GM12872 (cell line): ENCODE data around the gene TBCCD1.
A peak's percentile ranks its signal among the peaks of the same experiment; 100 is the strongest.

Experiments used
- TF ChIP-seq, protein P1 (sequence below): IDR thresholded peaks from 3 replicates; pipeline ENCODE4 v1.5.1; 2011; ENCODE audit warnings: low read depth, mild to moderate bottlenecking, low read length, moderate library complexity; ENCODE audit not compliant: insufficient read depth

TBCCD1 gene, protein sequence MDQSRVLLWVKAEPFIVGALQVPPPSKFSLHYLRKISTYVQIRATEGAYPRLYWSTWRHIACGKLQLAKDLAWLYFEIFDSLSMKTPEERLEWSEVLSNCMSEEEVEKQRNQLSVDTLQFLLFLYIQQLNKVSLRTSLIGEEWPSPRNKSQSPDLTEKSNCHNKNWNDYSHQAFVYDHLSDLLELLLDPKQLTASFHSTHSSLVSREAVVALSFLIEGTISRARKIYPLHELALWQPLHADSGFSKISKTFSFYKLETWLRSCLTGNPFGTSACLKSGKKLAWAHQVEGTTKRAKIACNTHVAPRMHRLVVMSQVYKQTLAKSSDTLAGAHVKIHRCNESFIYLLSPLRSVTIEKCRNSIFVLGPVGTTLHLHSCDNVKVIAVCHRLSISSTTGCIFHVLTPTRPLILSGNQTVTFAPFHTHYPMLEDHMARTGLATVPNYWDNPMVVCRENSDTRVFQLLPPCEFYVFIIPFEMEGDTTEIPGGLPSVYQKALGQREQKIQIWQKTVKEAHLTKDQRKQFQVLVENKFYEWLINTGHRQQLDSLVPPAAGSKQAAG

DNA sequence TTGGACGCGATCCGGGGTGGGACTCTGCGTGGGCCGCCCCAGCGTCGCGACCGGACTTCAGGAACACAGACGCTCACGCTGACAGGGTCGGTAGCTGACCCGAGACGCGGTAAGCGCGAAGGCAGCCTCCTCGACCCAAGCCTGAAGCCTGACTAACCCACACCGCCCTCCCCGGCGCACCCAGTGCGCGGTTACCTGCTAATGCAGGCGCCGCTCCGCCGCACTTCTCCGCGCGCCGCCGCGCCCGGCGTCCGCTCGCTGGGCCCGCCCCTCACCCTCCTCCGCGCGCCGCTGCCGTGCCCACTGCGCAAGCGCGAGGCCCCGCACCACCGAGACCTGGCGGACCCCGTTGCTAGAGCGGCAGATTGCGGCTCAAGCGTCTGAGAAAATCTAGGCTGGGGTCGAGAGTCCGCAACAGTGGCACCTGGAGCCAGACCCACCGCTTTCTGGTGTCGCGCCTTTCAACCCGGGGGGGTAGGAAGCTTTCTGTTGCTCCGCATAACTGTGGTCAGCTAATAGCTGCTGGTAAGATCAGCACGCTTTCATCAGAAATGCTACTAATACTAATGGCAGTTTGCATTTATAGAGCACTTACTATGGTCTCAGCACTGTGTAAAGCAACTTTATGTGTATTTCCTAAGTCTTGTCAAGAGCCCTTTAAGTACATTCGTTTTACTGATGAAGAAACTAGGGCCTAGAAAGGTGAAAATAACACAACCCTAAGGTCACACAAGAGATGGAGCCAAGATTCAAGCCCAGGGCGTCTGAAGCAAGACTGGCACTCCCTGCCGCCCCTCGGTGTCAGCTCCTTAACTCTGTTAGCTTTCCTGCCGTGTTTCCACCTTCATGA lies at the start of gene TBCCD1:
Gene TBCCD1, minus strand, starts transcription at position 268 of the 850 bp plus-strand sequence. CDS start 3,010 bp downstream, outside the sequence.
- TF ChIP-seq, protein P1, sequence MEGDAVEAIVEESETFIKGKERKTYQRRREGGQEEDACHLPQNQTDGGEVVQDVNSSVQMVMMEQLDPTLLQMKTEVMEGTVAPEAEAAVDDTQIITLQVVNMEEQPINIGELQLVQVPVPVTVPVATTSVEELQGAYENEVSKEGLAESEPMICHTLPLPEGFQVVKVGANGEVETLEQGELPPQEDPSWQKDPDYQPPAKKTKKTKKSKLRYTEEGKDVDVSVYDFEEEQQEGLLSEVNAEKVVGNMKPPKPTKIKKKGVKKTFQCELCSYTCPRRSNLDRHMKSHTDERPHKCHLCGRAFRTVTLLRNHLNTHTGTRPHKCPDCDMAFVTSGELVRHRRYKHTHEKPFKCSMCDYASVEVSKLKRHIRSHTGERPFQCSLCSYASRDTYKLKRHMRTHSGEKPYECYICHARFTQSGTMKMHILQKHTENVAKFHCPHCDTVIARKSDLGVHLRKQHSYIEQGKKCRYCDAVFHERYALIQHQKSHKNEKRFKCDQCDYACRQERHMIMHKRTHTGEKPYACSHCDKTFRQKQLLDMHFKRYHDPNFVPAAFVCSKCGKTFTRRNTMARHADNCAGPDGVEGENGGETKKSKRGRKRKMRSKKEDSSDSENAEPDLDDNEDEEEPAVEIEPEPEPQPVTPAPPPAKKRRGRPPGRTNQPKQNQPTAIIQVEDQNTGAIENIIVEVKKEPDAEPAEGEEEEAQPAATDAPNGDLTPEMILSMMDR: no peak

DNA sequence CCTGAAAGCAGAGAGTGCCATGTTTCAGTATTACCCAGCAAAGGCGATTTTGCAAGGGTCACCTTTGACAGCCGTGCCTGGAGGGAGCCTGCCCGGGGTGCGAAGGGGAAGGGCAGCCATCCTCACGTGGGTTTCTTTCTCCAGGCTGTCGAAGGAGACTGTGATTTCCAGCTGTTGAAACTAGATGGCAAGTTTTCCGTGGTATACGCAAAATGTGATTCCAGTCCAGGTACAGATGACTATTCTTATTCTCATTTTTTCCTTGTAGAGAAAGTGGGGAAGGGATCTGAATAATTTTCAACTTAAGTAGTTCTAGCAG lies 49.1 kb upstream of the TBCCD1 start:
- TF ChIP-seq, protein P1: no peak

DNA sequence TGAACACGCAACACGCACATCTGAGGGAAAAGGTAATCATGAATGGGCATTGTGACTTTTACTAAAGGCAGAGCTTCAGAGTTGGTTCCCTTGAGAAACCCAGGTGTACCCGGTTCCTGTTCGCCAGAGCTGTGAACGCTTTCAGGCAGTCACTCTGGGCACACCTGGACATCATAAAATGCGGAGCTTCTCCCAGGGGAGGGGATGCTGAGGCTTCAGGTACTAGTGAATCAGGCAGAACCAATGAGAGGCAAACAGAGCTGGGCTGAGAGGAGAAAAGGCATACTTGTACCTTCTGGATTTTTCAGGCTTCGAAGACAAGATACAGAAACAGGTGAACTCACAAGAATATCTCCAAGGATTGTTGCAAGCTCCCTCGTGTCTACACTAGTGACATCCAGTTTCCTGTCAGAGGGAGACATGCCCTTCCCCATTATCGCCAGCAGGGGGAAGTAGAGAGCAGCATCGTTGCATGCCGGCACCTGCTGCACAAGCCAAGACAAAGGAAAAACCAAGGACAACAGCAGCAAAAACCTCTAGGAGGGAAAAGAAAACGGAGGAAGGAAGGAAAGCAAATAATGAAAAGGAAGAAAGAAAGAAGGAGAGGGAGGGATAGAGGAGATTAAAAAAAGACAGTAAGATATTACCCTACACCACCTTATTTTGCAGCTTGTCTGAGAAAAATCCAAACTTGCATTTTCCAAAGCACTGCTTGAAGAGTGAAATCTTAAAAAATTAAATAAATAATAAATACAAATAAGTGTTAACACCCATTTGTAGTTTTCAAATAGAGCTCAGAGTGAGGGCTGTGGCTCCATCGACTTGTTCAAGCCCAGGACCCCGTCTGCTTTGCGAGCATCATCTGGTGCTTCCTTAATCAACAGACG lies 47.7 kb upstream of the TBCCD1 start:
- TF ChIP-seq, protein P1: peak; percentile 97

DNA sequence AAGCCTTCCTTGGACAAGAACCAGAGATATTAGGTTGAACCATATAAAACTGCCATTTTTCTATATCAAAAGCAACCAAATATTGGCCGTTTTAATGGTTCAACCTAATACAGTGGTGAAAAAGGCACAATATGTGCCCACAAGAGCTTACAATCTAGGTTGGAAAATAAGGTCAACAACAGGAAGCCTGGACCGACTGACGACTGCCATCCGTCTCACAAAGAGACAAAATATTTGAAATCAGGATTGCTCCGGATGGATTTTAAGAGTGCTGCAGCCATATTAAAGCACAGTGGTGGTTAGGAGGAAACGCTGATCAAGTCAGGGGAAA lies 47.1 kb upstream of the TBCCD1 start:
- TF ChIP-seq, protein P1: no peak

DNA sequence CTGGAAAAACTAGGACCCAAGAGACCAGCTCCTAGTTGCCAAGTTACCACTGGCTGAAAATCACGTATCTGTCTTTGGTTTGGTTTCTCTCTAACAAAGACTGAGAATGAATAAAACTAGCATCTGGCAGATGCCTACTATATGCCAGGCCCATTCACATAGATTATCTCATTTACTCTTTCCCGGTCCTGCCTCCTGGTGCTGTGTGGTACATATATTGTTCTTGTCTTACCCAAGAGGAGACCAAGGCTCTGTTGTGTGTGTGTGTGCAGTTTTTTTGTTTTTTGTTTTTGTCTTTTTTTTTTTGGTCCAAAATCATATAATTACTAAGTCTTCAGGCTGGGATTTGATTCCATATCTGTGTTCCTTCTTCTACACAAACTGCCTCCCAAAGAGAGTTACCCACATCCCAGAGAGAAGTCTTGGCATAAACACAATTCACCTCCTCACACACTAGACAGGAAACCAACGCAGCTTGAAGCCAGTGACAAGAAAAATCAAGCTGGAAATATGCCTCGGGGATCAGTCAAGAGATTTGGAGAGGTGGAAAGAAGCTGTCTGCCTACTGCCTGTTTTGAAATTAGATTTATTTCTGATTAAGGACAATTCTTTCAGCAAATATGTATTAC lies 46.6 kb upstream of the TBCCD1 start:
- TF ChIP-seq, protein P1: no peak

DNA sequence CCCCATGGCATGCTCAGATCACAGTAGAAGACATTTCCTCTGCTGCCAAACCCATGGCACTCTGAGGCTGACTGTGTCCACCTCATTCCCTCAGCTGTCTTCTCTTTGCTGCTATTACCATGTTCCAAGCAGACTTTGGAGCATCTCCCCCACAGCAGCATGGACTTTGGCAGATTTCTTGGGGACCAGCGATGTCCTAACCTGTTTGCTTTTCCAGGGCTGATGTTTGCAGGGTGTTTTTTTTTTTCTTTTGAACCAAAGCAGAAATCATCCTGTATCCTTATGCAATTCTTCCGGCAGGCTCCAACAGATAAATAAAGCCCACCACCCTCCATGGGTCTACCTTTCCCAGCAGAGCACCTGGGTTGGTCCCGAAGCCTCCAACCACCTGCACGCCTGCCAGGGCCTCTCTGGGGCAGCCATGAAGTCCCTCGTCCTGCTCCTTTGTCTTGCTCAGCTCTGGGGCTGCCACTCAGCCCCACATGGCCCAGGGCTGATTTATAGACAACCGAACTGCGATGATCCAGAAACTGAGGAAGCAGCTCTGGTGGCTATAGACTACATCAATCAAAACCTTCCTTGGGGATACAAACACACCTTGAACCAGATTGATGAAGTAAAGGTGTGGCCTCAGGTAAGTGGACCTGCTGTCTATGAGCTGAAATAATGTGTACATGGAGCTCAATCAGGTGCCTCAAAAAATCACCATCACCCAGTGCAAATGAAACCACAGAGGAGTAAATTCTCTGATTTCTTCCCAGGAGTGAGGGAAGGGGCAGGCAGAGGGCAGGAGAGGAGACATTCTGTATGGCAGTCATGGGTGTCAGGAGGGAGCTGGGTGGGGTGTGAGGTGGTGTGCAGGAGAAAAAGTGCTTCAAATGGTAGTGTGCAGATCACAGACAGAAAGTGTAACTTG lies 45.8 kb upstream of the TBCCD1 start, which contains the start of gene AHSG:
Gene AHSG, plus strand, starts transcription at position 340 of the 916 bp plus-strand sequence. Its CDS starts 82 bp downstream, at position 422.
- TF ChIP-seq, protein P1: no peak
